ENCODE results near the gene RAB3GAP2.
"Not testable (repeated sequence)": the region's sequence is repeated elsewhere in the genome, so short reads cannot be mapped to it uniquely, and the experiment has no call there.

DNA sequence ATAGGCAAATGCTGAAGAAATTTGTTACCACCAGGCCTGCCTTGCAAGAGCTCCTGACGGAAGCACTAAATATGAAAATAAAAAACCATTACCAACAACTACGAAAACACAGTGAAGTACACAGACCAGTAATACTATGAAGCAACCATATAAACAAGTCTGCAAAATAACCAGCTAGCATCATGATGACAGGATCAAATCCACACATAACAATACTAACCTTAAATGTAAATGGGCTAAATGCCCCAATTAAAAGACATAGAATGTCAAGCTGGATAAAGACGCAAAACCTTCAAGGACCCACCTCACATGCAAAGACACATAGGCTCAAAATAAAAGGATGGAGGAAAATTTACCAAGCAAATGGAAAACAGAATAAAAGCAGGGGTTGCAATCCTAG is 16.1 kb downstream of the RAB3GAP2 start:
- TF ChIP-seq, protein P1, sequence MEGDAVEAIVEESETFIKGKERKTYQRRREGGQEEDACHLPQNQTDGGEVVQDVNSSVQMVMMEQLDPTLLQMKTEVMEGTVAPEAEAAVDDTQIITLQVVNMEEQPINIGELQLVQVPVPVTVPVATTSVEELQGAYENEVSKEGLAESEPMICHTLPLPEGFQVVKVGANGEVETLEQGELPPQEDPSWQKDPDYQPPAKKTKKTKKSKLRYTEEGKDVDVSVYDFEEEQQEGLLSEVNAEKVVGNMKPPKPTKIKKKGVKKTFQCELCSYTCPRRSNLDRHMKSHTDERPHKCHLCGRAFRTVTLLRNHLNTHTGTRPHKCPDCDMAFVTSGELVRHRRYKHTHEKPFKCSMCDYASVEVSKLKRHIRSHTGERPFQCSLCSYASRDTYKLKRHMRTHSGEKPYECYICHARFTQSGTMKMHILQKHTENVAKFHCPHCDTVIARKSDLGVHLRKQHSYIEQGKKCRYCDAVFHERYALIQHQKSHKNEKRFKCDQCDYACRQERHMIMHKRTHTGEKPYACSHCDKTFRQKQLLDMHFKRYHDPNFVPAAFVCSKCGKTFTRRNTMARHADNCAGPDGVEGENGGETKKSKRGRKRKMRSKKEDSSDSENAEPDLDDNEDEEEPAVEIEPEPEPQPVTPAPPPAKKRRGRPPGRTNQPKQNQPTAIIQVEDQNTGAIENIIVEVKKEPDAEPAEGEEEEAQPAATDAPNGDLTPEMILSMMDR (conservative IDR thresholded peaks at IDR 0.05 in 1 of 2, IDR thresholded peaks at IDR 0.05 in 1 of 2; ENCODE audit: low read depth in 1 of 2, low read length in 2 of 2) = not testable (repeated sequence)
- TF ChIP-seq EZH2 (IDR thresholded peaks at IDR 0.05; ENCODE audit: low read length, missing control alignments) = not testable (repeated sequence)

All from fibroblast of lung (primary cell).